ENCODE measurements around the gene FOCAD.

GRCh38 chr9:20649381-20649780 lies 34.7 kb upstream of the FOCAD start:
- no peak for TF ChIP-seq POLR2A (IDR thresholded peaks at IDR 0.05)
- TF ChIP-seq, protein P1, sequence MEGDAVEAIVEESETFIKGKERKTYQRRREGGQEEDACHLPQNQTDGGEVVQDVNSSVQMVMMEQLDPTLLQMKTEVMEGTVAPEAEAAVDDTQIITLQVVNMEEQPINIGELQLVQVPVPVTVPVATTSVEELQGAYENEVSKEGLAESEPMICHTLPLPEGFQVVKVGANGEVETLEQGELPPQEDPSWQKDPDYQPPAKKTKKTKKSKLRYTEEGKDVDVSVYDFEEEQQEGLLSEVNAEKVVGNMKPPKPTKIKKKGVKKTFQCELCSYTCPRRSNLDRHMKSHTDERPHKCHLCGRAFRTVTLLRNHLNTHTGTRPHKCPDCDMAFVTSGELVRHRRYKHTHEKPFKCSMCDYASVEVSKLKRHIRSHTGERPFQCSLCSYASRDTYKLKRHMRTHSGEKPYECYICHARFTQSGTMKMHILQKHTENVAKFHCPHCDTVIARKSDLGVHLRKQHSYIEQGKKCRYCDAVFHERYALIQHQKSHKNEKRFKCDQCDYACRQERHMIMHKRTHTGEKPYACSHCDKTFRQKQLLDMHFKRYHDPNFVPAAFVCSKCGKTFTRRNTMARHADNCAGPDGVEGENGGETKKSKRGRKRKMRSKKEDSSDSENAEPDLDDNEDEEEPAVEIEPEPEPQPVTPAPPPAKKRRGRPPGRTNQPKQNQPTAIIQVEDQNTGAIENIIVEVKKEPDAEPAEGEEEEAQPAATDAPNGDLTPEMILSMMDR (IDR thresholded peaks at IDR 0.05) = no peak
- TF ChIP-seq POLR2AphosphoS5 (IDR thresholded peaks at IDR 0.05) = no peak
